Smooth muscle cell (in vitro differentiated cells): ENCODE measurements around the gene CSNK1G3. TPM values are rescaled to one million over a fixed set of nuclear protein-coding genes. Genes with fewer than 3 reads are reported as not detected.

ENCODE experiments used
- DNase-seq: peaks from one replicate; lab custom pipeline; 2025; ENCODE audit not compliant: unreplicated experiment; lab: John Stamatoyannopoulos, UW
- H2AFZ ChIP-seq: fragments of 200-600 bp; sonication (generic); 2 replicates; pipeline ENCODE4 v1.6.0; 2016; ENCODE audit warnings: antibody characterized with exemption, low read depth, mild to moderate bottlenecking
- H3F3A ChIP-seq: fragments of 200-600 bp; sonication (generic); 2 replicates; pipeline ENCODE4 v1.6.0; 2017; ENCODE audit warnings: antibody characterized with exemption, low read depth
- H3K27ac ChIP-seq: fragments of 200-600 bp; sonication (generic); 2 replicates; pipeline ENCODE4 v1.5.1; 2016; ENCODE audit warnings: low read depth, mild to moderate bottlenecking
- H3K27me3 ChIP-seq: fragments of 200-600 bp; sonication (generic); 2 replicates; pipeline ENCODE4 v1.6.1; 2016; ENCODE audit warnings: low read depth, mild to moderate bottlenecking
- H3K36me3 ChIP-seq: fragments of 200-600 bp; sonication (generic); 2 replicates; pipeline ENCODE4 v1.5.1; 2016; ENCODE audit warnings: low read depth
- H3K4me1 ChIP-seq: fragments of 200-600 bp; sonication (generic); 2 replicates; pipeline ENCODE4 v1.5.1; 2016; ENCODE audit warnings: low read depth
- H3K4me2 ChIP-seq: fragments of 200-600 bp; sonication (generic); 2 replicates; pipeline ENCODE4 v1.6.0; 2016; ENCODE audit warnings: mild to moderate bottlenecking
- H3K4me3 ChIP-seq: fragments of 200-600 bp; sonication (generic); 2 replicates; pipeline ENCODE4 v1.5.1; 2016; ENCODE audit warnings: mild to moderate bottlenecking
- H3K79me2 ChIP-seq: fragments of 200-600 bp; sonication (generic); 2 replicates; pipeline ENCODE4 v1.6.0; 2016; ENCODE audit warnings: low read depth, mild to moderate bottlenecking
- H3K9ac ChIP-seq: fragments of 200-600 bp; sonication (generic); 2 replicates; pipeline ENCODE4 v1.6.0; 2016; ENCODE audit warnings: low read depth
- H3K9me3 ChIP-seq: fragments of 200-600 bp; sonication (generic); replicated peaks from 2 replicates; pipeline ENCODE4 v1.5.1; 2016; ENCODE audit warnings: low read depth
- H4K20me1 ChIP-seq: fragments of 200-600 bp; sonication (generic); 2 replicates; pipeline ENCODE4 v1.6.0; 2016; ENCODE audit warnings: low read depth
- CTCF ChIP-seq: fragments of 200-600 bp; sonication (generic); IDR thresholded peaks from 2 replicates; pipeline ENCODE4 v1.5.1; 2017; ENCODE audit warnings: borderline replicate concordance, mild to moderate bottlenecking, antibody characterized with exemption; ENCODE audit not compliant: insufficient read depth, poor library complexity, severe bottlenecking
- WGBS: methylation state at CpG from one replicate; pipeline ENCODE4 v1.1.7; 2016; ENCODE audit warnings: low lambda C conversion rate; 5-methylcytosine and 5-hydroxymethylcytosine counted together
- polyA plus RNA-seq: library from polyadenylated mRNA; unstranded; fragments of >200 nt; fragmentation: Nextera tagmentation; extraction: Ambion mirVana; gene quantifications from 2 replicates; pipeline ENCODE4 v1.2.1, GENCODE V29; 2016
- total RNA-seq: library from RNA; depleted of rRNA; stranded (reverse); fragments of >200 nt; gene quantifications from 2 replicates; pipeline ENCODE4 v1.2.3, GENCODE V29; 2014

Gene CSNK1G3
- total and polyA plus RNA-seq, 2 experiments from 2014 or later = 25.9 to 68.3 TPM

- H3K27ac ChIP-seq = no peak overlapping the region
These were observed 147.5 kb downstream of the CSNK1G3 start for GRCh38 chr5:123659495-123659894.

GRCh38 chr5:123664961-123665360, 153.0 kb downstream of the CSNK1G3 start:
- WGBS = 97% methylated on average over 1 of the region's 1 CpG
- no peaks in the 10 kb centered on the region for H3K4me1 ChIP-seq
- H3K4me3 ChIP-seq = no peak overlapping the region
- no peaks in the 10 kb centered on the region for H3K79me2 ChIP-seq
- H4K20me1 ChIP-seq = no peaks in the 10 kb centered on the region
- H3K9ac ChIP-seq = no peak overlapping the region
- peaks cover 20% of the 10 kb centered on the region for H3K9me3 ChIP-seq
- H3K27ac ChIP-seq = no peak overlapping the region
- peaks cover 9% of the 10 kb centered on the region for H3K36me3 ChIP-seq
- TF ChIP-seq CTCF = no peak
- no peak overlapping the region for H2AFZ ChIP-seq
- no peaks in the 10 kb centered on the region for H3F3A ChIP-seq
- no peaks in the 10 kb centered on the region for H3K27me3 ChIP-seq
- no peak overlapping the region for H3K4me2 ChIP-seq
- no peak for DNase-seq

More at GRCh38 chr5:123659495-123659894, 147.5 kb downstream of the CSNK1G3 start:
- Histone ChIP-seq H3K79me2 (no peaks in the 10 kb centered on the region), H4K20me1 (no peaks in the 10 kb centered on the region), H3K27me3 (no peaks in the 10 kb centered on the region), H3K36me3 (no peaks in the 10 kb centered on the region), H3K4me2 (no peak overlapping the region), H3K4me1 (no peaks in the 10 kb centered on the region), H3K4me3 (no peak overlapping the region), H3F3A (no peaks in the 10 kb centered on the region), H3K9ac (no peak overlapping the region), H3K9me3 (peaks cover 8% of the 10 kb centered on the region), H2AFZ (no peak overlapping the region)
- TF ChIP-seq CTCF = no peak
- no peak for DNase-seq
- WGBS = 62% methylated on average over 2 of the region's 2 CpGs

GRCh38 chr5:123665822-123666371, 153.9 kb downstream of the CSNK1G3 start:
- no peak overlapping the region for H2AFZ ChIP-seq
- H3K4me1 ChIP-seq = no peaks in the 10 kb centered on the region
- no peak overlapping the region for H3K4me2 ChIP-seq
- no peaks in the 10 kb centered on the region for H4K20me1 ChIP-seq
- H3K4me3 ChIP-seq = no peak overlapping the region
- H3K27me3 ChIP-seq = no peaks in the 10 kb centered on the region
- no peak for DNase-seq
- no peak overlapping the region for H3K9ac ChIP-seq
- H3K36me3 ChIP-seq = peaks cover 9% of the 10 kb centered on the region
- no peak overlapping the region for H3K27ac ChIP-seq
- H3K79me2 ChIP-seq = no peaks in the 10 kb centered on the region
- no peak for TF ChIP-seq CTCF
- H3K9me3 ChIP-seq = peaks cover 20% of the 10 kb centered on the region
- WGBS = 95% methylated on average over 2 of the region's 2 CpGs
- H3F3A ChIP-seq = no peaks in the 10 kb centered on the region

Other genes starting within 250 kb of the CSNK1G3 start
- gene CEP120, start 88.8 kb upstream of the CSNK1G3 start, total RNA-seq = 26.1 and 30.2 TPM in 2 replicates
- gene CEP120, start 88.8 kb upstream of the CSNK1G3 start, polyA plus RNA-seq = 6.5 and 10.5 TPM in 2 replicates